Measurements from ENCODE around the gene PKD2L1. TPM values are rescaled to one million over a fixed set of nuclear protein-coding genes. Genes with fewer than 3 reads are reported as not detected.

Gene PKD2L1
- total RNA-seq, 2 donors from 2014 or later, result not detected

GRCh38 chr10:100342627-100342972 lies 12.6 kb upstream of the PKD2L1 start:
- Histone ChIP-seq H3K4me3 (no peak overlapping the region), H3K36me3 (replicated peaks in 1 of 2; ENCODE audit: insufficient read depth in 1 of 2, low read depth in 2 of 2) (no peaks in the 10 kb centered on the region), H3K27me3 (no peaks in the 10 kb centered on the region), H3K27ac (no peak overlapping the region), H3K9me3 (no peaks in the 10 kb centered on the region), H3K4me1 (peaks cover 17% of the 10 kb centered on the region)
- TF ChIP-seq POLR2A (IDR thresholded peaks at IDR 0.05), result no peak
- TF ChIP-seq CTCF (IDR thresholded peaks at IDR 0.05), result no peak
- WGBS, 2 donors, result 65 to 71% methylated on average over 7 of the region's 7 CpGs
- ATAC-seq (no peak), DNase-seq (no peak)
- intact Hi-C loops (cut with DNase I), result no loop called here

- intact Hi-C loops (cut with DNase I), result loop anchor here (2.0 kb wide), 1 partner anchor 91 kb away; no protein-coding TSS in a partner anchor
- Histone ChIP-seq H3K27me3 (no peaks in the 10 kb centered on the region), H3K4me3 (no peak overlapping the region), H3K9me3 (no peaks in the 10 kb centered on the region), H3K4me1 (peaks cover 12% of the 10 kb centered on the region), H3K36me3 (replicated peaks in 1 of 2; ENCODE audit: insufficient read depth in 1 of 2, low read depth in 2 of 2) (no peaks in the 10 kb centered on the region), H3K27ac (no peak overlapping the region)
- TF ChIP-seq CTCF (IDR thresholded peaks at IDR 0.05), result peak; percentile 39 to 83 (median 60)
- TF ChIP-seq POLR2A (IDR thresholded peaks at IDR 0.05), result no peak
- DNase-seq, result peak; percentile 55 to 71 (median 66)
- WGBS, 2 donors, result 37 to 38% methylated on average over 9 of the region's 9 CpGs
- peak; percentile 67 for ATAC-seq
Measured at GRCh38 chr10:100341953-100342626, 12.1 kb upstream of the PKD2L1 start.

DNA sequence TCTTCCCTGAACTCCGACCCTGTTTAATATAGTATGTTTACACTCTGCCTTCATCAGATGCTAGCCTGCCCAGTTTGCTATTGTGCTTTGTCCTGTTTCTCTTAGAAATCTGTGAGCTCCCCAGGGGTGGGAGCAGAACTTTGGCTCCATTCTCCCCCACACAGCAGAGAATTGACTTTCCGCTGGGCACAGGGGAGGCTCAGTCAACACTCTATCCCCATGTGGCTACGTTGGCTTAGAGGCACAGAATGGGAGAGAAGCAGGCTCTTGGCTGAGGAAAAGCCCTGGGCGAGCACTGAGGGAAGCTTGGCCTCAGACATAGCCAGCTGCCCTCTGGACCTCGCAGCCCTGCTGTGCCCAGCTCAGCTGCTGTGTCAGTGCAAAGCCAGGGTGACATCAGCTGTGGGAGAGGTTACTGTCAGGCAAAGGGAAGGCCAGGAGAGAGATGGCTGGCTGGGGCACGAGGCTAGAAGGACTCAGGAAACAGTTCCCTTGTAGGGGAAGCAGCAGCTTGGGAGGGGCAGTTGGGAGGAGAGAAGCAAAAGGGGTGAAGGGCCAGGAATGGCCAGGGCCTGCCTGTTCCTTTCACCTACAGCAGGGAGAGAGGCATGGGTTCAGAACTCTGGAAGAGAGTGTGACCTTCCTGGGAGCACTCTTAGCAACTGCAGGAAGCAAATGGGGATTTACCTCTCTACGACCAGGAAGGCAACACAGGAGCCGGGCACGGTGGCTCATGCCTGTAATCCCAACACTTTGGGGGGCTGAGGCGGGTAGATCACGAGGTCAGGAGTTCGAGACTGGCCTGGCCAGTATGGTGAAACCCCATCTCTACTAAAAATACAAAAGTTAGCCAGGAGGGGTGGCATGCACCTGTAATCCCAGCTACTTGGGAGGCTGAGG lies 11.2 kb upstream of the PKD2L1 start:
- 69 to 74% methylated on average over 12 of the region's 12 CpGs for WGBS, 2 donors
- peak in 1 of 4 donors; percentile 33 for DNase-seq
- no peak overlapping the region for H3K4me3 ChIP-seq
- no peak for TF ChIP-seq POLR2A (IDR thresholded peaks at IDR 0.05)
- TF ChIP-seq CTCF (IDR thresholded peaks at IDR 0.05), result no peak
- no peaks in the 10 kb centered on the region for H3K36me3 ChIP-seq (replicated peaks in 1 of 2; ENCODE audit: insufficient read depth in 1 of 2, low read depth in 2 of 2)
- ATAC-seq, result no peak
- no peaks in the 10 kb centered on the region for H3K9me3 ChIP-seq
- no peaks in the 10 kb centered on the region for H3K27me3 ChIP-seq
- H3K27ac ChIP-seq, result no peak overlapping the region
- intact Hi-C loops (cut with DNase I), result loop anchor here (2.0 kb wide), 1 partner anchor 92 kb away; no protein-coding TSS in a partner anchor
- peaks cover 4% of the 10 kb centered on the region for H3K4me1 ChIP-seq

DNA sequence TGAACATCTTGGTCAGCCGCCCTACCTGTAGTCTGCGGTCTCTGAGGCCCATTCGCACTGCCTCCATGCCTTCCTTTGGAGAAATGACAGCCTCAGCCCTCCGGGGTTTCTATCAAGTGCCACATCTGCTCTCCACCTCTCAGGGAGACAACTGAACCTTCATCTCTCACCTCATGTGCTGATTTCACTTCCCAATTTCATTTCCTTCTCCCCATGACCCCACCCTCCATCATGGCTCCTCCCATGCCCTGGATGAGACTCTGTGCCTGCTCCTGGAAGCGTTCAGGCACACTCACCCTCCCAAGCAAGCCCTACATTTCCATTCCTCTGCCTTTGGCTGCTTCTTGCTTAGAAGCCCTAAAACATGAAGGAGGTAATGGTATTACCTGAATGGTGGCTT lies 9.2 kb upstream of the PKD2L1 start:
- Histone ChIP-seq H3K4me1 (no peaks in the 10 kb centered on the region), H3K36me3 (replicated peaks in 1 of 2; ENCODE audit: insufficient read depth in 1 of 2, low read depth in 2 of 2) (no peaks in the 10 kb centered on the region), H3K9me3 (no peaks in the 10 kb centered on the region), H3K27ac (no peak overlapping the region), H3K4me3 (no peak overlapping the region), H3K27me3 (no peaks in the 10 kb centered on the region)
- ATAC-seq (no peak), DNase-seq (no peak)
- WGBS, 2 donors, result 46 to 50% methylated on average over 5 of the region's 5 CpGs
- intact Hi-C loops (cut with DNase I), result loop anchor here (10.0 kb wide), 1 partner anchor 176 kb away; the partner anchor contains the start of gene SEC31B
- TF ChIP-seq POLR2A (IDR thresholded peaks at IDR 0.05) (no peak), CTCF (IDR thresholded peaks at IDR 0.05) (no peak)
